NCI-H2171 (cell line): ENCODE results near the gene DNAH14.
"Not testable (repeated sequence)": the region's sequence is repeated elsewhere in the genome, so short reads cannot be mapped to it uniquely, and the experiment has no call there.

Source experiments
- DNase-seq: peaks from one replicate; lab custom pipeline; 2025; lab: John Stamatoyannopoulos, UW

Gene DNAH14

GRCh38 chr1:225348400-225348799 lies 418.9 kb downstream of the DNAH14 start:
- no peak for DNase-seq

- no peak for DNase-seq
These were observed 420.4 kb downstream of the DNAH14 start for GRCh38 chr1:225349826-225350225.

- no peak for DNase-seq
These were observed 421.4 kb downstream of the DNAH14 start for GRCh38 chr1:225350872-225351271.

GRCh38 chr1:225354906-225355305 lies 425.4 kb downstream of the DNAH14 start:
- no peak for DNase-seq

- DNase-seq = no peak
These were observed 426.4 kb downstream of the DNAH14 start for GRCh38 chr1:225355863-225356262.

GRCh38 chr1:225360119-225360518 lies 430.6 kb downstream of the DNAH14 start:
- no peak for DNase-seq

- no peak for DNase-seq
These were observed 431.7 kb downstream of the DNAH14 start for GRCh38 chr1:225361176-225361575.

GRCh38 chr1:225362805-225363204 lies 433.3 kb downstream of the DNAH14 start:
- no peak for DNase-seq

- no peak for DNase-seq
These were observed 435.0 kb downstream of the DNAH14 start for GRCh38 chr1:225364439-225364838.

- DNase-seq = no peak
These were observed 436.5 kb downstream of the DNAH14 start for GRCh38 chr1:225366018-225366417.

GRCh38 chr1:225366552-225366951 lies 437.1 kb downstream of the DNAH14 start:
- DNase-seq = no peak

- DNase-seq = no peak
These were observed 438.6 kb downstream of the DNAH14 start for GRCh38 chr1:225368036-225368552.

GRCh38 chr1:225371366-225372010 lies 442.0 kb downstream of the DNAH14 start:
- no peak for DNase-seq

GRCh38 chr1:225373155-225373554 lies 443.7 kb downstream of the DNAH14 start:
- DNase-seq = no peak

GRCh38 chr1:225374996-225375395 lies 445.5 kb downstream of the DNAH14 start:
- DNase-seq = no peak

GRCh38 chr1:225378880-225379279 lies 449.4 kb downstream of the DNAH14 start:
- no peak for DNase-seq

GRCh38 chr1:225380691-225381090 lies 451.2 kb downstream of the DNAH14 start:
- DNase-seq = no peak

GRCh38 chr1:225386860-225387259 lies 457.4 kb downstream of the DNAH14 start:
- DNase-seq = not testable (repeated sequence)

- no peak for DNase-seq
These were observed 458.9 kb downstream of the DNAH14 start for GRCh38 chr1:225388372-225388771.

GRCh38 chr1:225389843-225390242 lies 460.4 kb downstream of the DNAH14 start:
- no peak for DNase-seq

- no peak for DNase-seq
These were observed 466.9 kb downstream of the DNAH14 start for GRCh38 chr1:225396357-225396756.

- no peak for DNase-seq
These were observed 471.5 kb downstream of the DNAH14 start for GRCh38 chr1:225400968-225401367.

- DNase-seq = no peak
These were observed 477.7 kb downstream of the DNAH14 start for GRCh38 chr1:225406976-225407725.
